ENCODE results near the gene CDCA7.
"Not testable (repeated sequence)": the region's sequence is repeated elsewhere in the genome, so short reads cannot be mapped to it uniquely, and the experiment has no call there.

The CDCA7 gene

GRCh38 chr2:173416415-173417152 is 61.9 kb downstream of the CDCA7 start:
- H3K4me1 ChIP-seq; H3K4me3 ChIP-seq; in situ Hi-C loops (cut with MboI; ENCODE audit: low sequenced_read_pairs); H3K9me3 ChIP-seq; H3K27me3 ChIP-seq (ENCODE audit: low read depth); DNase-seq (ENCODE audit: low spot score in 2 of 2); H3K36me3 ChIP-seq (replicated peaks): not testable (repeated sequence)

DNA sequence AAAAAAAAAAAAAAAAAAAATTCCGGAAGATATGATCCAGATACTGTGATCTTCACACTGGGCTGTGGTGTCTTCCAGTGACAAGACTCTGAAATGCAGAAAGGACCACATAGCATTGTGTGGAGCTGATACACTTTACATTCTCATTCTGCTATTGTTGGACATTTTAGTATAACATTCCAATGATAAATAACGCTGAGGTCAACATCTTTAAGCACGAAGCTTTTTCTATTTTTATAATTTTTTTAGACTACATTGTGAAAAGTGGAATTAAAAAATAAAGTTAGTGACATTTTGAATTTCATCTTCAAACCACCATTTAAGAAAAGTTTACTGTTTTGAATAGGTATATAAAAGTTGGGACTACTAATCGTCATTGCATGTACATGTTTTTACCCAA is 62.7 kb downstream of the CDCA7 start:
- Histone ChIP-seq H3K4me3 (no peak overlapping the region), H3K27me3 (ENCODE audit: low read depth) (no peaks in the 10 kb centered on the region), H3K9me3 (no peaks in the 10 kb centered on the region), H3K36me3 (replicated peaks) (no peaks in the 10 kb centered on the region), H3K4me1 (no peaks in the 10 kb centered on the region)
- DNase-seq (ENCODE audit: low spot score in 2 of 2), result no peak
- in situ Hi-C loops (cut with MboI; ENCODE audit: low sequenced_read_pairs), result no loop called here

- DNase-seq (ENCODE audit: low spot score in 2 of 2), result no peak
- in situ Hi-C loops (cut with MboI; ENCODE audit: low sequenced_read_pairs), result no loop called here
- no peaks in the 10 kb centered on the region for H3K36me3 ChIP-seq (replicated peaks)
These were observed 63.1 kb downstream of the CDCA7 start for GRCh38 chr2:173417802-173418201.

More at GRCh38 chr2:173417802-173418201, 63.1 kb downstream of the CDCA7 start:
- Histone ChIP-seq H3K27me3 (ENCODE audit: low read depth) (no peaks in the 10 kb centered on the region), H3K9me3 (no peaks in the 10 kb centered on the region), H3K4me3 (no peak overlapping the region), H3K4me1 (no peaks in the 10 kb centered on the region)
